HG03175 (cell line): ENCODE measurements around the gene NLGN4X.

ENCODE experiments used
- ATAC-seq: cut with Tn5 transposase; IDR thresholded peaks from one replicate; pipeline ENCODE4 v1.9.1; 2021; ENCODE audit warnings: mild to moderate bottlenecking, moderate library complexity; ENCODE audit not compliant: unreplicated experiment

NLGN4X gene

GRCh38 chrX:5876984-5877596 lies 351.6 kb downstream of the NLGN4X start:
- no peak for ATAC-seq

- no peak for ATAC-seq
Observed at GRCh38 chrX:5870238-5870637, 358.4 kb downstream of the NLGN4X start.

GRCh38 chrX:5869786-5870185 lies 358.9 kb downstream of the NLGN4X start:
- ATAC-seq: no peak

- no peak for ATAC-seq
Observed at GRCh38 chrX:5867778-5868177, 360.9 kb downstream of the NLGN4X start.

- no peak for ATAC-seq
Observed at GRCh38 chrX:5857232-5857631, 371.4 kb downstream of the NLGN4X start.

DNA sequence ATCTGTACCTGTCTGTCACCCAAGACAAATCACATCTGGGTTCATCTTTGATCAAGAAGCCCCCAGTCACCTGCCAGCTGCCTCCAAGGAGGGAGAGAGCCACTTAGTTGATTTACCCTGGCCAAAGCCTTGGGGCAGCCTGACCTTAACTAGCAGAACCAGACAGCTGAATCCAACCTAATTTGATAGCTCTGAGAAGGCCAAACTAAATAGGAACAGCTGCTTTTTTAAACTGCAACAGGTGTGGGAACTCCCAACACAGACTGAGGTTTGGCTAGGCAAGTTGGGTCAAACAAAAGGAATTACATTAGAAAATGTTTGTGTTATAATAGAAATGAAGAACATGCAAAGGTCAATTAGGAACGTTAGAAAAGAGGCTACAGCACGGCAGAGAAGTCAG lies 375.7 kb downstream of the NLGN4X start:
- ATAC-seq: no peak

- no peak for ATAC-seq
Observed at GRCh38 chrX:5842601-5843000, 386.1 kb downstream of the NLGN4X start.
